Breast epithelium (tissue), 4 donors: ENCODE results near the gene GNAI1. TPM values are rescaled to one million over a fixed set of nuclear protein-coding genes. Genes with fewer than 3 reads are reported as not detected.

Experiments used
- DNase-seq, 2 donors: peaks; one replicate each; pipeline ENCODE4 v3.0.0-alpha.2; 2019; ENCODE audit warnings: low spot score in 2 of 2
- H3K27ac ChIP-seq, 2 donors: fragments of 200-600 bp; sonication (generic) in 1 of 2; one replicate each; pipeline ENCODE4 v1.5.1; 2016 to 2019; ENCODE audit warnings: mild to moderate bottlenecking in 1 of 2
- H3K27me3 ChIP-seq, 2 donors: fragments of 200-600 bp; sonication (generic) in 1 of 2; one replicate each; pipeline versions ENCODE4 v1.5.1 to v1.6.0; 2017 to 2019; ENCODE audit warnings: control low read depth in 1 of 2, mild to moderate bottlenecking in 1 of 2
- H3K36me3 ChIP-seq: fragments of 200-600 bp; one replicate; pipeline ENCODE4 v1.5.1; 2019
- H3K4me1 ChIP-seq, 2 donors: fragments of 200-600 bp; sonication (generic); one replicate each; pipeline ENCODE4 v1.5.1; 2016 to 2019; ENCODE audit warnings: control low read depth in 1 of 2
- H3K4me3 ChIP-seq, 3 donors: fragments of 200-600 bp; sonication (generic); 1 replicate in 2 of 3; 2 replicates in 1 of 3; pipeline ENCODE4 v1.5.1; 2016 to 2019; ENCODE audit warnings: mild to moderate bottlenecking in 3 of 3, moderate library complexity in 2 of 3
- H3K9me3 ChIP-seq, 2 donors: fragments of 200-600 bp; sonication (generic) in 1 of 2; one replicate each; pipeline ENCODE4 v1.5.1; 2016 to 2019; ENCODE audit warnings: control low read depth in 1 of 2
- POLR2A ChIP-seq: fragments of 450-650 bp; IDR thresholded peaks from one replicate; pipeline ENCODE4 v1.6.1; 2016; ENCODE audit warnings: antibody characterized with exemption, mild to moderate bottlenecking, moderate library complexity
- POLR2AphosphoS5 ChIP-seq, 3 donors: sonication (generic); formaldehyde crosslinking; IDR thresholded peaks; one replicate each; pipeline ENCODE4 v1.6.1; 2017; ENCODE audit warnings: antibody characterized with exemption in 3 of 3
- intact Hi-C: fragments of 100-400 bp; cut with DNase I; formaldehyde crosslinking; loops from one replicate; pipeline ENCODE4 v1.15.1; 2023; ENCODE audit warnings: low total_unique reads
- total RNA-seq, 3 donors: library from RNA; depleted of rRNA; stranded (reverse); fragments of >200 nt; gene quantifications; one replicate each; pipeline ENCODE4 v1.1.0, GENCODE V29; 2016
- TF ChIP-seq, protein P1 (sequence below), 3 donors: fragments of 450-650 bp; IDR thresholded peaks; one replicate each; pipeline ENCODE4 v1.5.1; 2016 to 2017; ENCODE audit warnings: antibody characterized with exemption in 3 of 3, mild to moderate bottlenecking in 3 of 3, moderate library complexity in 3 of 3

GNAI1 gene
- total RNA-seq, 3 donors from 2014 or later, result 25.6 to 75.2 (median 27.5) TPM

DNA sequence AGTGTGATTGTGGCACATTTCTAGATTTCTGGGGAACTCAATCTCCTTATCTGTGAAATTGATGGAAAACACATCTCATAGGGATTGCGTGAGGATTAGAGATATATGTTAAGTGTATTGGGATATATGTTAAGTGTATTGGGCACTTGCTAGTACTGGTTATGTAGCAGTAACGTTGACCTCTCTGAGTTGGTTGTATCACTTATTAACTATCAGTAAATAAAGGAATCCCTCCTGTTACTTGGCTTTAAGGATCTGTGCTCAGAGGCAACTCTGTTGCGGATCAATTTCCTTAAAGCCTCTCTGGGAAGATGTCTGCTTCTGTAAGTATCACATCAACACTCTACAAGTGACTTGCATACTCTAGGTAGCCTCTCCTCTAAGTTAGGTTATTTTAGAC is 25.2 kb downstream of the GNAI1 start:
- no peak for DNase-seq
- TF ChIP-seq, protein P1, sequence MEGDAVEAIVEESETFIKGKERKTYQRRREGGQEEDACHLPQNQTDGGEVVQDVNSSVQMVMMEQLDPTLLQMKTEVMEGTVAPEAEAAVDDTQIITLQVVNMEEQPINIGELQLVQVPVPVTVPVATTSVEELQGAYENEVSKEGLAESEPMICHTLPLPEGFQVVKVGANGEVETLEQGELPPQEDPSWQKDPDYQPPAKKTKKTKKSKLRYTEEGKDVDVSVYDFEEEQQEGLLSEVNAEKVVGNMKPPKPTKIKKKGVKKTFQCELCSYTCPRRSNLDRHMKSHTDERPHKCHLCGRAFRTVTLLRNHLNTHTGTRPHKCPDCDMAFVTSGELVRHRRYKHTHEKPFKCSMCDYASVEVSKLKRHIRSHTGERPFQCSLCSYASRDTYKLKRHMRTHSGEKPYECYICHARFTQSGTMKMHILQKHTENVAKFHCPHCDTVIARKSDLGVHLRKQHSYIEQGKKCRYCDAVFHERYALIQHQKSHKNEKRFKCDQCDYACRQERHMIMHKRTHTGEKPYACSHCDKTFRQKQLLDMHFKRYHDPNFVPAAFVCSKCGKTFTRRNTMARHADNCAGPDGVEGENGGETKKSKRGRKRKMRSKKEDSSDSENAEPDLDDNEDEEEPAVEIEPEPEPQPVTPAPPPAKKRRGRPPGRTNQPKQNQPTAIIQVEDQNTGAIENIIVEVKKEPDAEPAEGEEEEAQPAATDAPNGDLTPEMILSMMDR (IDR thresholded peaks at IDR 0.05), result no peak
- no peak for TF ChIP-seq POLR2AphosphoS5 (IDR thresholded peaks at IDR 0.05)
- Histone ChIP-seq H3K4me1 (no peaks in the 10 kb centered on the region), H3K9me3 (no peaks in the 10 kb centered on the region), H3K27me3 (no peaks in the 10 kb centered on the region), H3K4me3 (no peak overlapping the region), H3K27ac (no peak overlapping the region), H3K36me3 (no peaks in the 10 kb centered on the region)
- intact Hi-C loops, result no loop called here

DNA sequence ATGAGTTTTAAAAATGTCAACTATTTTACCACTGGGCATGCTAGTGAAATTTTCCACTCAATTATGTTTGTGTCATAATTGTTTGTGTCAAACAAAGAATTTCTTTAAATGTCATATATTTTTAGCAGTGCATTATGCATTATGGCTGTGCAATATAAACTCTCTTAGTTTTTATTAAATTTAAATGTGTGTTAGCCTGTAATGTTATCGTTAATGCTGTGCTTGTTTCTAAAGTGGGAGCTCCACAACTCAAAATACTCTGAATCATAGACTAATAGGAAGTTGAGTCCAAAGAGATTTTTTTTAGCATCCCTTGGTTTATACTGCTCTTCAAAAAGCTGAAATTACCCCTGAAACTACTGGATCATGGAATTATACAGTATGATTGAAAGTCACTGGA is 26.8 kb downstream of the GNAI1 start:
- H3K4me3 ChIP-seq, result no peak overlapping the region
- H3K9me3 ChIP-seq, result no peaks in the 10 kb centered on the region
- intact Hi-C loops, result no loop called here
- no peaks in the 10 kb centered on the region for H3K36me3 ChIP-seq
- TF ChIP-seq, protein P1 (IDR thresholded peaks at IDR 0.05), result no peak
- TF ChIP-seq POLR2A (no peak), POLR2AphosphoS5 (IDR thresholded peaks at IDR 0.05) (no peak)
- no peak overlapping the region for H3K27ac ChIP-seq
- H3K27me3 ChIP-seq, result no peaks in the 10 kb centered on the region
- no peak for DNase-seq
- H3K4me1 ChIP-seq, result no peaks in the 10 kb centered on the region

DNA sequence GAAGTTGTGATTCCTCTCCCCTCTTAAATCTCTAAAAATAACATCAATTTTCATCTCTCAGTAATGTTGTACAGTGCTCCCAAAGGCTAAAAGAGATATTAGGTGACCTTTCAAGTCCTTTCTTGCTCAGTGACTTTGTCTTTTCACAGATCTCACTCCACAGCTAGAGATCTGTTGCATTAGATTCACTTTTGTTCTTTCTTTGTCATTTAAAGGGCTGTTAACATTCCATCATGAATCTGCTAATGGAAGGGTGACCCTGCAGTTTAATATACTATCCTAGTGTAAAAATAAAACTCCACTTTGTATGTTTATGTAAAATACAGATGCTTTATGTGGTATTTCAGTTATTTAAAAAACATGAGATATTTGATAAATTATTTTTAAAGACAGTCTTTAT is 30.5 kb downstream of the GNAI1 start:
- H3K27me3 ChIP-seq, result no peaks in the 10 kb centered on the region
- H3K4me3 ChIP-seq, result no peak overlapping the region
- H3K27ac ChIP-seq, result no peak overlapping the region
- no peak for DNase-seq
- intact Hi-C loops, result no loop called here
- H3K9me3 ChIP-seq, result no peaks in the 10 kb centered on the region
- no peaks in the 10 kb centered on the region for H3K36me3 ChIP-seq
- TF ChIP-seq POLR2AphosphoS5 (IDR thresholded peaks at IDR 0.05) (no peak), POLR2A (no peak)
- TF ChIP-seq, protein P1 (IDR thresholded peaks at IDR 0.05), result no peak
- no peaks in the 10 kb centered on the region for H3K4me1 ChIP-seq

DNA sequence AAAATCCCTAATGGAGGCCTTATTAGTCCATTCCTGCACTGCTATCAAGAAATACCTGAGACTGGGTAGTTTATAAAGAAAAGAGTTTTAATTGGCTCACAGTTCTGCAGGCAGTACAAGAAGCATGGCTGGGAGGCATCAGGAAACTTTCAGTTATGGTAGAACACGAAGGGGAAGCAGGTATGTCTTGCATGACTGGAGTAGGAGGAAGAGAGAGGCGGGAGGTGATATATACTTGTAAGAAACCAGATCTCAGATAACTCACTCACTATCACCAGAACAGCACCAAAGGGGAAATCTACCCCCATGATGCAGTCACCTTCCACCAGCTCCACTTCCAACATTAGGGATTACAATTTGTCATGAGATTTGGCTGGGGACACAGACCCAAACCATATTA is 35.8 kb downstream of the GNAI1 start:
- intact Hi-C loops, result no loop called here
- DNase-seq, result no peak
- Histone ChIP-seq H3K9me3 (no peaks in the 10 kb centered on the region), H3K36me3 (no peaks in the 10 kb centered on the region), H3K27me3 (no peaks in the 10 kb centered on the region), H3K4me3 (no peak overlapping the region), H3K4me1 (no peaks in the 10 kb centered on the region), H3K27ac (no peak overlapping the region)
- TF ChIP-seq POLR2AphosphoS5 (IDR thresholded peaks at IDR 0.05) (no peak), POLR2A (no peak)
- TF ChIP-seq, protein P1 (IDR thresholded peaks at IDR 0.05), result no peak

DNA sequence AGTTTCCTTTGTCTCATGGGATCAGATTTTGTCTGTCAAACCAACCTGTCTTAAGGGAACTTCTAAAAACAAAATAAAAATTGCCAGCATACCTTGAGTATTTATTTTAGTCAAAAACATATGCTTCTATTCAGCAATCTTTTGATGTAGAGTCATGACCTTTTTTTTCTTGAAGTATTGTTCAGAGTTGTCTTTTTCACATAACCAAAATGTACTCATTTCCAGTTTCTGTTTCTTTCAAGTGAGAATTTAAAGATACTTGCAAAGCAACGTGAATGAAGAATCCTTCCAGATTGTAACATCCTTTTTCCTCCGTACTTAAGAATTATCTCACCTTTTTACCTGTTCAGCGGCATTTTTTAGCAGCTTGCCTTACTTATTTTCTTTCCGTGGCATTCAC is 37.8 kb downstream of the GNAI1 start:
- no peaks in the 10 kb centered on the region for H3K27me3 ChIP-seq

More for the DNA sequence above, 37.8 kb downstream of the GNAI1 start:
- intact Hi-C loops, result no loop called here
- DNase-seq, result no peak
- TF ChIP-seq, protein P1 (IDR thresholded peaks at IDR 0.05), result no peak
- no peak for TF ChIP-seq POLR2A
- TF ChIP-seq POLR2AphosphoS5 (IDR thresholded peaks at IDR 0.05), result no peak
- Histone ChIP-seq H3K4me1 (no peaks in the 10 kb centered on the region), H3K36me3 (no peaks in the 10 kb centered on the region), H3K4me3 (no peak overlapping the region), H3K9me3 (no peaks in the 10 kb centered on the region), H3K27ac (no peak overlapping the region)
